Measurements from ENCODE around the gene NFATC1.

Gene NFATC1

DNA sequence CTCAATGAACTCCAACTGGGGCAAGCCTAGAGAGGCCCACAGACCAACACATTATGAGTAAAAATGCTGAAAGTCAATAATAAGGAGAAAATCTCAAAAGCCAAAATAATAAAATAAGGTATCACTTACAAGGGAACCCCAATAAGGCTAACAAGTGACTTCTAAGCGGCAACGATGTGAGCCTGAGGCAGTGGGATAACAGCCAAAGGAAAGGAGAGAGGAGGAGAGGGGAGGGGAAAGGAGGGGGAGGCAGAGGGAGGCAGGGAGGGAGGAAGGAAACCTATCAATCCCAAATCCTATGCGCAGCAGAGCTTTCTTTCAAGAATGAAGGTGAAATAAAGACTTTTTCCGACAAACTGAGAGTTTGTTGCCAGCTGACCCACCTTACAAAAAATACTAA, 6.0 kb upstream of the NFATC1 start:
- DNase-seq (ENCODE audit: low read depth in 2 of 2) = no peak

DNA sequence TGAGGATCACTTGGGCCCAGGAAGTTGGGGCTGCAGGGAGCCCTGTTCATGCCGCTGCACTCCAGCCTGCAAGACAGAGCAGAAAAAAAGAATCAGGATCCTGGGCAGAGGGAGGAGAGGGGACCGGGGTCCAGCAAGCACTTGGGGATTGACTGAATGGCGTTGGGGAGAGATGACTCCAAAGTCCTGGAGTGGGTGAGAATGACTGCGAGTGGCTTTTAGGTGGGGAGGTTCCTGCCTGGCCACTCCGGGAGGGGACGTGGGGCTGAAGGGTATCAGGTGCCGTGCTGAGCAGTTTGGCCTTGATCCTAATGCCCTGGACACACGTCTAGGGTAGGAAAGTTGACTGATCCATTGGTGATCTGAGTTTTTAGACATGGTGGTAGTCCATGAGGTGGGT, 3.5 kb upstream of the NFATC1 start:
- DNase-seq (ENCODE audit: low read depth in 2 of 2) = no peak

GRCh38 chr18:79393181-79393634, 2.5 kb upstream of the NFATC1 start:
- no peak for DNase-seq (ENCODE audit: low read depth in 2 of 2)

DNA sequence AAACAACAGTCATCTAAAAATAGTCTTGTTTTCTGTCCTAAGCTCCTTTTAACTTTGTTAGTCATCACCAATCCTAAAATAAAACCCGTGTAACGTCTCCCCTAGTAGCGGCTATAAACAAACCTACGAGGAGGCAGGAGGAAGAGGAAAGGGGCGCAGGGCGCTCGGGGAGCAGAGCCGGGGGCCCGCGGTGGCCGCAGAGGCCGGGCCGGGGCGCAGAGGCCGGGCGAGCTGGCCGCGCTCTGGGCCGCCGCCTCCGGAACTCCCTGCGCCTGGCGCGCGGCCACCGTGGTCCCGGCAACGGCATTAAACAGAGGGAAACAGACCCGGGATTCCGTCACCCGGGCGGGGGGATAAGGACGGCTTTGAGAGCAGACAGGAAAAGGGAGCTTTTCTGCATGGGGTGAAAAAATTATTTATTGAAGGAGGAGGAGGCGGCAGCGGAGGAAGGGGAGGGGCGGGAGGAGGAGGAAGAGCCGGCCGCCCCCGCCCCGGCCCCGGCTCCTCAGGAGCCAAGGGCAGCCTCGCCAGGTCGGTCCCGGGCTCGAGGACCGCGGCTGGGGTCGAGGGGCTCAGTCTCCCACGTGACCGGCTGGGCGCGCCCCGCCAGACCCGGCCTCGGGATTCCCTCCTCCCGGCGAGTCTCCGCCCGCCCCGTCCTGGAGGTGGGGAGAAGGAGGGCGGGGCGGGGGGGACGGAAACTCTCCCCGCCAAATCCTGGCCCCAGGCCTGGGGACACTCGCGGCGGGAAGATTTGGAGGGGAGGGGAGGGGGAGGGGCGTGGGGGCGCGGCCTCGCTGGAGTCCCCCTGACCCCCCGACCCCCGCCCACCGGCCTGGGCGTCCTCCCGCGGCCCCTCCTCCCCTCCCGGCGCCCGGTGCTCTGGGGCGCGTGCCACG, 1.8 kb upstream of the NFATC1 start:
- no peak for DNase-seq (ENCODE audit: low read depth in 2 of 2)

DNA sequence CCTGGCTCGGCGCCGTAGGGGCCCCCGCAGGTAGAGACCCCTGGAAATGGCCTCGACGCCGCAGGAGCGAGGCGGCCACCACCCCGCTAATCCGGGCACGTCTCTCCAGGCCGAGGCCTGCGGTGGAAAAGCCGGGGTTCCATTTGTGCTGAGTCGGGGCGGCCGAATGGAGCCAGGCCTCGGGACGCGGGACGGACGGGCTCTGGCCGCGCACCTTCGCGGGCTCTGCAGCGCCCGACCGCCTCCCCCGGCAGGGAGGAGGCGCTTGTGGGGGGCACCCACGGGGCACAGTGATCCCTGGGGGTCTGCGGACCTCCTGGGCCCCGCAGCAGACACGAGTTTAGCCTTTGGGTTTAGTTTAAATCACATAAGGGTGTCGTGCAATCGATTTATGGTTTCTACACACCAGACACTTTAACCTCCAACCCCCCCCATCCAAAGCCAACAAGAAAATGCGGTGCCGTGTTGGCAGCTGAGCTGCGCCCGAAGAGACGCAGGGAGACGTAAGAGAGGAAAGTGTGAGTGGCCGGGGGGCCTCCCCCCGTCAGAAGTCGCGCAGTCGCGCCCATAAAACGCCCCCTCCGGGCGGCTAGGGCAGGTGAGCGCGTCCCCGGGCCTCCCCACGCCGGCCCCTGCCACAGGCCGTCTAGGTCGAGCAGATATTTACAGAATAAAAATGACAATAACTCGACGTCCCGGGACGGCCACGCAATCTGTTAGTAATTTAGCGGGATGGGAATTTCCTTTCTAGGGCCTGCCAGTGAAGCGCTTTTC, 1.0 kb upstream of the NFATC1 start:
- DNase-seq (ENCODE audit: low read depth in 2 of 2) = no peak

DNA sequence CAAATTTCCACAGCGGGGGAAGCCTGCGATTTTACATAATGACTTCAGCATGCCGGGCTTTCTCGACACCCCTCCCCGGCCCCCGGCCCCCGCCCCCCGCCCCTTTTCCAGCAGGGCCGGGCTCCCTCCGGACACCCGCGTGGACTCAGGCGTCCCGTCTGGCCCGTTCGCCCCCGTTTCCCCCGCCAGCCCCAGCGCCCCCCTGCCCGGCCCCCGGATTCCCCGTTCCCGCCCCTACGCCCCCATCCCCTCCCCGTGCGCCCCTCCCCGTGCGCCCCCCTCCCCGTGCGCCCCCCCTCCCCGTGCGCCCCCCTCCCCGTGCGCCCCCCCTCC, 456 bp upstream of the NFATC1 start:
- DNase-seq (ENCODE audit: low read depth in 2 of 2) = no peak

DNA sequence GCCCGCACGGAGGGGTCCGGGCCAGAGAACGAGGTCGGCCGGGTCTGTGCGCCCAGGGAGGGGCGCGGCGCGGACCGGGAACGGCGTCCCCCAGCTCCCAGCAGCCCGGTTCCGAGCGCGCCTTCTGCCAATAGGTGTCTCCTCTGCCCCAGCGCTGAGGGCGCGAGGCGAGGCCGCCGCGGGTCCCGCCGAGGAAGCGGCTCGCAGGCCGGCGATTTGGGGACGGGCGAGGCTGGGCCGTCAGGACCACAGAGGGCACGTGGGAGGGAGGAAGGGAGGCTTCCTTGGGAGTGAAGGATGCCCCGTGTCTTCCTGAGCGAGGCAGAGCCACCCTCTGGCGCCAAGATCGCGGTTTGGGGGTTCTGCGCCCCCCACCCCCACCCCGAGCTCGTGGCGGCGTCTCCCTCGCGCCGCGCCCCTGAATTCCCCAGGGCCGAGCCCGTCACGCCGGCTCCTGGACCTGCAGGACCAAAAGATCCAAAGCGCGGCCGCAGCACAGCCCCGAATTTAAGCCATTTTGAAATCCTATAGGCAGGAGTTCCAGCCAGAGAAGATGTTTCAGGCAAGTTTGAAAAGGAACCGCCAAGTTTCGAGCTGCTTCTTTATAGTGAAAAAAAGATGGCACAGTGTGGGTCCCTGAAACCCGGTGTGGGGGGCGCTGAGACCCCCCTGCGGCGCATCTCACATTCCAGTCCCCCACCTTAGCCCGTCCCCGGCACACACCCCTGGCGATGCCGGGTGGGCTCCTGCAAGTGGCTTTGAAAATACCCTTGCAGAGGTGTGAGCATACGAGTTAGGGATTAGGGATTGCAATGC, 909 bp downstream of the NFATC1 start:
- DNase-seq (ENCODE audit: low read depth in 2 of 2) = no peak

- DNase-seq (ENCODE audit: low read depth in 2 of 2) = no peak
These were observed 1.6 kb downstream of the NFATC1 start for GRCh38 chr18:79397247-79397829.

DNA sequence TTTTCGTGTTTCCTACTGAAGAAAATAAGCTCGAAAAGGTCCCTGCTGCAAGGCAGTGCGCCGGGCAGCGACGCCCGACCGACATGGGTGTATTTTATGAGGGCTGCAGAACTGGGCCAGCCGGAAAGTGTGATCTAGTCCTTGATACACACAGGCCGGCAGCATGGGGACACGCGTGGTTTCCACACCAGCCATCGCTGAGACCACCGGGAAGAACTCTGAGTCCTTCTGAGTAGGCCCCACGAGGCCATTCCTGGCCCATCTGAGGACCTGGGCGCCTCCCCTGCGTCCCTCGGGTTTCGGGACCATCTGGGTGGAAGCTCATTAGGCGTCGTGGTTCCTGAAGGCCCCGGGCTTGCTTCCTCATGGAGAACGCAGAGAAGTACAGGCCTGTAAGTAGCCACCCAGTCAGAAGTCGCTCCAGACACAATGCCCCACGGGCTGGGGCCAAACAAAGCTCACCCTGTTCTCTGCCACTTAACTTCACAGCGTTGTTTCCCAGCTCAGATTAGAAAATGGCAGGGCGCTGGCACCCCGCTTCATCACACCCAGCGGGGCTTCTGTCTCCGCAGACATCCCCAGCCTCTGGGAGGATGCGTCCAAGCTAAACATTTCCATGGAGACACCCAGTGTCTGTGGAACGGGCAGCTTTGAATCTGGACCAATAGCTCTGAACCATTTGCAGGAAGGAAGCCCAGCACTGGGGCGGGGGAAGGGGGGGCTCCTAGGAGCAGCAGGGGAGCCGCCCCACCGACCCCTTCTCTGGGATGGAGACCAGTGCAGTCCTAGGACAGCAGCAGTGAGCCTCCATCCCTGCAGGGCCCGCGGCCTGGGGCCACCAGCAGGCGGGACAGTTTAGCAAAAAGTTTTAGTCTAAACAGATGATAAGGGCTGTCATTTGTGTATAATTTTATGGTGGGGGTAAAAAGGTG, 2.4 kb downstream of the NFATC1 start:
- no peak for DNase-seq (ENCODE audit: low read depth in 2 of 2)

- no peak for DNase-seq (ENCODE audit: low read depth in 2 of 2)
These were observed 3.7 kb downstream of the NFATC1 start for GRCh38 chr18:79399275-79400081.

- DNase-seq (ENCODE audit: low read depth in 2 of 2) = peak in 1 of 2 donors; percentile 64
These were observed 4.4 kb downstream of the NFATC1 start for GRCh38 chr18:79400091-79400590.

GRCh38 chr18:79400591-79401381, 5.1 kb downstream of the NFATC1 start:
- DNase-seq (ENCODE audit: low read depth in 2 of 2) = no peak

GRCh38 chr18:79401494-79402208, 5.9 kb downstream of the NFATC1 start:
- no peak for DNase-seq (ENCODE audit: low read depth in 2 of 2)

- no peak for DNase-seq (ENCODE audit: low read depth in 2 of 2)
These were observed 6.5 kb downstream of the NFATC1 start for GRCh38 chr18:79402209-79402576.

- no peak for DNase-seq (ENCODE audit: low read depth in 2 of 2)
These were observed 7.4 kb downstream of the NFATC1 start for GRCh38 chr18:79402977-79403722.

- DNase-seq (ENCODE audit: low read depth in 2 of 2) = no peak
These were observed 8.2 kb downstream of the NFATC1 start for GRCh38 chr18:79403723-79404566.

- no peak for DNase-seq (ENCODE audit: low read depth in 2 of 2)
These were observed 8.8 kb downstream of the NFATC1 start for GRCh38 chr18:79404567-79404910.
